GM12891 (cell line): ENCODE results near the gene FOXL1.

ENCODE experiments used
- POLR2A ChIP-seq: IDR thresholded peaks from 2 replicates; pipeline ENCODE4 v1.6.1; 2011; ENCODE audit warnings: low read depth, low read length, control low read depth
- POLR2AphosphoS5 ChIP-seq: IDR thresholded peaks from 2 replicates; pipeline ENCODE4 v1.6.1; 2011; ENCODE audit warnings: low read depth, low read length, control low read depth
- SPI1 ChIP-seq: IDR thresholded peaks from 2 replicates; pipeline ENCODE4 v1.6.1; 2011; ENCODE audit warnings: low read depth, low read length, control low read depth

GRCh38 chr16:86572041-86572521 is 6.3 kb upstream of the FOXL1 start:
- TF ChIP-seq POLR2A (no peak), POLR2AphosphoS5 (no peak), SPI1 (no peak)
